A549 (cell line): ENCODE results near the gene FPR1. TPM values are rescaled to one million over a fixed set of nuclear protein-coding genes. Genes with fewer than 3 reads are reported as not detected.

ENCODE experiments used
- ATAC-seq, 2 experiments: fragments of 200-7000 bp in 1 of 2; fragments of >200 bp in 1 of 2; cut with Nextera tagmentation in 1 of 2; cut with Tn5 transposase in 1 of 2; 3 replicates each; pipeline versions ENCODE4 v1.8.0 to v1.9.1; 2018 to 2020; ENCODE audit warnings: mild to moderate bottlenecking in 1 of 2, moderate library complexity in 1 of 2
- CTCF ChIA-PET: fragments of 300-600 bp; sonication (Branson Sonifier 250); formaldehyde crosslinking; extraction: SDS; loops from one replicate; lab custom pipeline; 2021; ENCODE audit warnings: antibody characterized with exemption, inconsistent platforms; lab: Yijun Ruan, JAX
- POLR2A ChIA-PET: fragments of 350-600 bp; formaldehyde crosslinking; extraction: SDS; loops from one replicate; lab custom pipeline; 2021; ENCODE audit warnings: antibody characterized with exemption, inconsistent platforms; lab: Yijun Ruan, JAX
- DNase-seq, 2 experiments: peaks; one replicate each; pipeline versions ENCODE4 v3.0.0 to v3.0.0-alpha.2; 2011 to 2016; ENCODE audit warnings: low read depth in 1 of 2, low spot score in 1 of 2
- FAIRE-seq: peaks from 2 replicates; lab custom pipeline; 2011; peaks lifted over from hg19 to GRCh38; lab: Jason Lieb, UNC
- H3K27ac ChIP-seq, 2 experiments: fragments of >200 bp; sonication (Bioruptor Twin); formaldehyde crosslinking; 3 replicates each; pipeline ENCODE4 v1.5.1; 2016 to 2017
- H3K4me1 ChIP-seq: fragments of >200 bp; sonication (Bioruptor Twin); formaldehyde crosslinking; 3 replicates; pipeline ENCODE4 v1.6.1; 2016
- H3K4me2 ChIP-seq: fragments of >200 bp; sonication (Bioruptor Twin); formaldehyde crosslinking; 3 replicates; pipeline ENCODE4 v1.6.1; 2016
- H3K4me3 ChIP-seq: fragments of >200 bp; sonication (Bioruptor Twin); formaldehyde crosslinking; 3 replicates; pipeline ENCODE4 v1.5.1; 2016
- H3K9me3 ChIP-seq: fragments of >200 bp; sonication (Bioruptor Twin); formaldehyde crosslinking; 3 replicates; pipeline ENCODE4 v1.6.1; 2016
- BCL3 ChIP-seq: fragments of >200 bp; sonication (Bioruptor Twin); formaldehyde crosslinking; IDR thresholded peaks from 3 replicates; pipeline ENCODE4 v1.6.1; 2016
- CHD4 ChIP-seq: fragments of 200-600 bp; sonication (generic); IDR thresholded peaks from 2 replicates; pipeline ENCODE4 v1.6.1; 2016; ENCODE audit warnings: antibody characterized with exemption, mild to moderate bottlenecking, borderline replicate concordance
- FOXS1 ChIP-seq: fragments of 250-450 bp; sonication (Bioruptor Pico); IDR thresholded peaks from 2 replicates; pipeline ENCODE4 v1.5.0; 2020; ENCODE audit warnings: mild to moderate bottlenecking, moderate library complexity
- HMGXB4 ChIP-seq: fragments of 250-450 bp; sonication (Bioruptor Pico); IDR thresholded peaks from 2 replicates; pipeline ENCODE4 v1.5.0; 2021; ENCODE audit warnings: mild to moderate bottlenecking, moderate library complexity, borderline replicate concordance
- HOXA7 ChIP-seq: fragments of 250-450 bp; sonication (Bioruptor Pico); IDR thresholded peaks from 2 replicates; pipeline ENCODE4 v1.5.0; 2020; ENCODE audit warnings: mild to moderate bottlenecking, moderate library complexity
- KDM1A ChIP-seq: fragments of 200-600 bp; sonication (generic); IDR thresholded peaks from 2 replicates; pipeline ENCODE4 v1.6.1; 2016; ENCODE audit warnings: low read depth, mild to moderate bottlenecking
- KDM5A ChIP-seq: fragments of 200-600 bp; sonication (generic); IDR thresholded peaks from 2 replicates; pipeline ENCODE4 v1.6.1; 2016; ENCODE audit warnings: antibody characterized with exemption, mild to moderate bottlenecking
- MYC ChIP-seq: IDR thresholded peaks from 2 replicates; pipeline ENCODE4 v1.6.1; 2012; ENCODE audit warnings: mild to moderate bottlenecking, inconsistent platforms, low read length, improper control_type of control experiment, borderline replicate concordance
- NPAS2 ChIP-seq: fragments of 250-450 bp; sonication (Bioruptor Pico); IDR thresholded peaks from 2 replicates; pipeline ENCODE4 v1.8.0; 2022; ENCODE audit warnings: mild to moderate bottlenecking, moderate library complexity, borderline replicate concordance
- PHF8 ChIP-seq: fragments of 200-600 bp; sonication (generic); IDR thresholded peaks from 2 replicates; pipeline ENCODE4 v1.6.1; 2016; ENCODE audit warnings: low read depth, mild to moderate bottlenecking, antibody characterized with exemption, moderate library complexity, borderline replicate concordance
- POLR2A ChIP-seq: IDR thresholded peaks from 2 replicates; pipeline ENCODE4 v1.6.1; 2012; ENCODE audit warnings: mild to moderate bottlenecking, low read length
- RARB ChIP-seq: fragments of 250-450 bp; sonication (Bioruptor Pico); IDR thresholded peaks from 2 replicates; pipeline ENCODE4 v1.8.0; 2021; ENCODE audit warnings: mild to moderate bottlenecking, moderate library complexity
- RCOR1 ChIP-seq: fragments of 150-350 bp; IDR thresholded peaks from 2 replicates; pipeline ENCODE4 v1.6.1; 2014; ENCODE audit warnings: antibody characterized with exemption, low read length, low read depth
- REST ChIP-seq: fragments of 200-600 bp; sonication (generic); IDR thresholded peaks from 2 replicates; pipeline ENCODE4 v1.6.1; 2016; ENCODE audit warnings: antibody characterized with exemption, mild to moderate bottlenecking, moderate library complexity
- TFCP2L1 ChIP-seq: fragments of 250-450 bp; sonication (Bioruptor Pico); IDR thresholded peaks from 2 replicates; pipeline ENCODE4 v1.5.0; 2021; ENCODE audit warnings: mild to moderate bottlenecking
- WGBS: methylation state at CpG from one replicate; pipeline ENCODE4 v1.1.6; 2017; ENCODE audit errors: missing lambda C conversion rate; 5-methylcytosine and 5-hydroxymethylcytosine counted together
- polyA plus RNA-seq, 4 experiments: library from polyadenylated mRNA; depleted of rRNA in 3 of 4; stranded (reverse); fragments of >200 nt; fragmentation: RNase III in 1 of 4; extraction: RNeasy Plus Mini Kit Qiagen cat#74134 plus additional on column Dnase treatment in 1 of 4; gene quantifications; 2 replicates in 3 of 4; 3 replicates in 1 of 4; pipeline ENCODE4 v1.2.3, GENCODE V29; 2011 to 2017

Gene FPR1
- polyA plus RNA-seq, 2 of the 4 experiments (the other 2 are of a cell fraction), result not detected

- TF ChIP-seq HMGXB4 (CRISPR knock-in tag) (no peak), NPAS2 (CRISPR knock-in tag) (no peak), PHF8 (no peak)
- TF ChIP-seq, all 56 proteins: peak for 0
These were observed 35.2 kb upstream of the FPR1 start (continued) for GRCh38 chr19:51786646-51787494.

- peaks cover 31% of the 10 kb centered on the region; the same call in 2 of the 3 replicates for H3K9me3 ChIP-seq
- POLR2A ChIA-PET, result no interaction called here
- TF ChIP-seq TFCP2L1 (CRISPR knock-in tag), result no peak
- TF ChIP-seq MYC, result no peak
- no peak for TF ChIP-seq POLR2A
- TF ChIP-seq REST, result no peak
- TF ChIP-seq HMGXB4 (CRISPR knock-in tag), result no peak
- TF ChIP-seq BCL3, result no peak
- no peak for TF ChIP-seq FOXS1
- no peak for TF ChIP-seq HOXA7 (CRISPR knock-in tag)
- no peak for TF ChIP-seq RARB (CRISPR knock-in tag)
- TF ChIP-seq KDM5A, result no peak
- TF ChIP-seq CHD4, result no peak
- no peak for TF ChIP-seq RCOR1
- no peak for TF ChIP-seq KDM1A
- TF ChIP-seq, all 56 proteins: peak for 0
- FAIRE-seq (no peak), ATAC-seq (no peak), DNase-seq (no peak)
- Histone ChIP-seq H3K4me1 (no peaks in the 10 kb centered on the region), H3K27ac (no peak overlapping the region), H3K4me3 (no peak overlapping the region), H3K4me2 (no peak overlapping the region)
- WGBS, result 25% methylated on average over 6 of the region's 6 CpGs
- CTCF ChIA-PET, result interaction anchor here (0.8 kb wide), 1 partner anchor 11 kb away, joined by 3 read pairs; no protein-coding TSS in a partner anchor
These were observed 33.4 kb upstream of the FPR1 start for GRCh38 chr19:51784922-51785690.
